Heart left ventricle (tissue), 13 donors: ENCODE results near the gene PCSK6.

Experiments used
- POLR2A ChIP-seq, 2 donors: fragments of 450-650 bp; IDR thresholded peaks; one replicate each; pipeline ENCODE4 v1.6.1; 2017; ENCODE audit warnings: antibody characterized with exemption in 2 of 2, mild to moderate bottlenecking in 2 of 2, moderate library complexity in 2 of 2
- TF ChIP-seq, protein P1 (sequence below), 12 donors: fragments of 200-600 bp; sonication (generic) in 4 of 12; IDR thresholded peaks; one replicate each; pipeline versions ENCODE4 v1.5.0 to v1.8.0; 2018 to 2022; ENCODE audit warnings: antibody characterized with exemption in 12 of 12, mild to moderate bottlenecking in 5 of 12
- donor health status: ischemic (EF 13 %, LVEDD 7.1; RV severe dilation, severe dysfunction).
- donor health status: DM: no; HTN: yes; CAD: no.
- donor health status: DM: no; HTN: no; CAD: no.
- donor health status: ischemic (EF 25% LVEDD 6.9; RV normal size, moderate dysfunction).
- donor health status: ischemic (EF 25% LVEDD 5.7; RV mildly dilated, moderate dysfunction).
- donor health status: ischemic (EF 35%, LVEDD 5.7; RV mildly dilated, moderate dysfunction).
- donor health status: nonischemic (EF 11% LVEDD 7.7; RV severe dilation, severe dysfunction).
- donor health status: DM: yes; HTN: yes; CAD: no.
- donor health status: PGD.
- donor health status: ischemic (EF 29% LVEDD 5.4; RV normal size, mild dysfunction).
- donor health status: nonischemic (EF 23%, LVEDD 6.1; RV moderate dilation, normal function).

DNA sequence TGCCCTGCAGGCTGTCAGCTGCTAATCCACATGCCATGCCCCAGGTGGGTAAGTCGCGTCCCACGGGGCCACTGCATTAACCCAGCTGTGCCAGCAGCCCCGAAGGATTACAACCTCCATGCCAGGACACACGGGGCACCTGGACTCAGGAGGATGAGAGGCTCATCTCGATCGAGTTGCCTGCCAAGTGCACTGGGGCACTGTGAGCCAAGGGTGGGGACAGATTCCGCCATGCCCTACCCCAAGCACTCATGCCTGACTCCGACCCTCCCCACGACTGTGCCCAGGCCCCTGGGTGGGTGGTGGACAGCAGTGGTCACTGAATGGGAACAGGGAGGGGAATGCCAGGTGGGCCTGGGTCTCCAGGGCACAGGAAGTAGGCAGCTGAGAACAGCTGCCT is 173.8 kb downstream of the PCSK6 start:
- no peak for TF ChIP-seq POLR2A (IDR thresholded peaks at IDR 0.05)
- TF ChIP-seq, protein P1, sequence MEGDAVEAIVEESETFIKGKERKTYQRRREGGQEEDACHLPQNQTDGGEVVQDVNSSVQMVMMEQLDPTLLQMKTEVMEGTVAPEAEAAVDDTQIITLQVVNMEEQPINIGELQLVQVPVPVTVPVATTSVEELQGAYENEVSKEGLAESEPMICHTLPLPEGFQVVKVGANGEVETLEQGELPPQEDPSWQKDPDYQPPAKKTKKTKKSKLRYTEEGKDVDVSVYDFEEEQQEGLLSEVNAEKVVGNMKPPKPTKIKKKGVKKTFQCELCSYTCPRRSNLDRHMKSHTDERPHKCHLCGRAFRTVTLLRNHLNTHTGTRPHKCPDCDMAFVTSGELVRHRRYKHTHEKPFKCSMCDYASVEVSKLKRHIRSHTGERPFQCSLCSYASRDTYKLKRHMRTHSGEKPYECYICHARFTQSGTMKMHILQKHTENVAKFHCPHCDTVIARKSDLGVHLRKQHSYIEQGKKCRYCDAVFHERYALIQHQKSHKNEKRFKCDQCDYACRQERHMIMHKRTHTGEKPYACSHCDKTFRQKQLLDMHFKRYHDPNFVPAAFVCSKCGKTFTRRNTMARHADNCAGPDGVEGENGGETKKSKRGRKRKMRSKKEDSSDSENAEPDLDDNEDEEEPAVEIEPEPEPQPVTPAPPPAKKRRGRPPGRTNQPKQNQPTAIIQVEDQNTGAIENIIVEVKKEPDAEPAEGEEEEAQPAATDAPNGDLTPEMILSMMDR (IDR thresholded peaks at IDR 0.05), result no peak
